ENCODE data around the gene GLT1D1.

DNA sequence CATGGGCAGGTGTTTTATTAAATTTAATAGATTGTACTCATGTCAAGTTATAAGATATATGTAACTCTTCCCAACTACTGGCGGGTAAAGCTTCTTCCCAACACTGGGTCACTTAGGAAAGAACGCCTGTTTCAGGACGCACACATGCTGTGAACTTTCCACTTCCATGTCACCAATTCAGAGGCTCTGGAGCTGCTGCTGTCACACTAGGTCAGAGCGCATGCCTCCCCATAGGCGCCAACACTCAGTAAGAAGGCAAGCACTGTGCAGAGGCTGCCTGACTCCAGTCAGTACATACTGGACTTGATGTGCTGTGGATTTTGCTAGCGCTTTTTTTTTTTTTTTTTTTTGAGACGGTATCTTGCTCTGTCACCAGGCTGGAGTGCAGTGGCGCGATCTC lies 46.7 kb upstream of the GLT1D1 start:
- TF ChIP-seq, protein P1, sequence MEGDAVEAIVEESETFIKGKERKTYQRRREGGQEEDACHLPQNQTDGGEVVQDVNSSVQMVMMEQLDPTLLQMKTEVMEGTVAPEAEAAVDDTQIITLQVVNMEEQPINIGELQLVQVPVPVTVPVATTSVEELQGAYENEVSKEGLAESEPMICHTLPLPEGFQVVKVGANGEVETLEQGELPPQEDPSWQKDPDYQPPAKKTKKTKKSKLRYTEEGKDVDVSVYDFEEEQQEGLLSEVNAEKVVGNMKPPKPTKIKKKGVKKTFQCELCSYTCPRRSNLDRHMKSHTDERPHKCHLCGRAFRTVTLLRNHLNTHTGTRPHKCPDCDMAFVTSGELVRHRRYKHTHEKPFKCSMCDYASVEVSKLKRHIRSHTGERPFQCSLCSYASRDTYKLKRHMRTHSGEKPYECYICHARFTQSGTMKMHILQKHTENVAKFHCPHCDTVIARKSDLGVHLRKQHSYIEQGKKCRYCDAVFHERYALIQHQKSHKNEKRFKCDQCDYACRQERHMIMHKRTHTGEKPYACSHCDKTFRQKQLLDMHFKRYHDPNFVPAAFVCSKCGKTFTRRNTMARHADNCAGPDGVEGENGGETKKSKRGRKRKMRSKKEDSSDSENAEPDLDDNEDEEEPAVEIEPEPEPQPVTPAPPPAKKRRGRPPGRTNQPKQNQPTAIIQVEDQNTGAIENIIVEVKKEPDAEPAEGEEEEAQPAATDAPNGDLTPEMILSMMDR (IDR thresholded peaks at IDR 0.05; ENCODE audit: insufficient read depth, low read length, poor library complexity, severe bottlenecking): no peak
- no peak for TF ChIP-seq EZH2phosphoT487 (conservative IDR thresholded peaks at IDR 0.05; ENCODE audit: low read length)
